HG02885 (cell line): ENCODE measurements around the gene SKAP2.

ENCODE experiments used
- ATAC-seq: cut with Tn5 transposase; IDR thresholded peaks from one replicate; pipeline ENCODE4 v1.9.1; 2021; ENCODE audit warnings: mild to moderate bottlenecking; ENCODE audit not compliant: unreplicated experiment, poor library complexity

SKAP2 gene

GRCh38 chr7:26782501-26782900 lies 81.9 kb downstream of the SKAP2 start:
- no peak for ATAC-seq

DNA sequence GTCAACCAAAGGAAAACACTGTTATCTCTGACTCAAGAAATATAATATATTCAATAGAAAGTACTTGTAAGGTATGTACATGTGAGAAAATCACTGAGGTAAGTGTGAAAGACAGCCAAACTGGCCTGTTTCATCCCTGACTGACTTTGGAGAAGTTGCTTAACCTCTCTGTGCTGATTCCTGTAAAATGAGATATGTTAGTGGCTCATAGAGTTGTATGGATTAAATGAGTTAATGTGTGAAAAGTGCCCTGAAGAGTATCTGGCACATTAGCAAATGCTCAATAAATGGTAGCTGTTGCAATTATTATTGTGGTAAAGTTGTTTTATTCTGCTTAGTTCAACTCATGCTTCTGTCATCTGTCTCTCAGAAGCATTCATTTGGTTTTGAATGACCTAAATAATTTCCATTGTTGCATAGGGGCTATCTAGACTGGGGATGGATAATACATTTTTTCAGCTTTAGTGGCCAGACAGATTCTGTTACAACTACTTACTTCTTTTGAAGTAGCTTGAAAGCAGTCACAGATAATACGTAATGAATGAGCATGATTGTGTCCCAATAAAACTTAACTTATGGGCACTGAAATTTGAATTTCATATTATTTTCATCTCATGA lies 84.3 kb downstream of the SKAP2 start:
- no peak for ATAC-seq

DNA sequence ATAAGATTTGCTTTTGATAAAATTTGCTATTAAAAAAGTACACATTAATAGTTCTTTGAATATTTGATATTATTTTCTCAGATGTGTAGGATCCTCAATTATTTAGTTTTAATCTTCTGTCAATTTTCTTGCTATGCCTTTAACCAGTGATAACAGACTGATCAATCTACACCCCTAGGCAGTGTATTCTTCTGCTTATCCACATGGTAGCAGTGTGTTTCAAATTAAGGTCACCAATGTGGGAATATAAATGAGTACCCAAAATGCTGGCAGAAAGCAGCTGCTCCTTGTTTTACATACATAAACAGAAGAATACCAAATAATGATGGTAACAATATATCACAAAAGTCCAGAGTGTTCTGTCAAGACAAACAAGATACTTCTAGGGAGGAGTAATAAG lies 87.0 kb downstream of the SKAP2 start:
- ATAC-seq, result no peak

DNA sequence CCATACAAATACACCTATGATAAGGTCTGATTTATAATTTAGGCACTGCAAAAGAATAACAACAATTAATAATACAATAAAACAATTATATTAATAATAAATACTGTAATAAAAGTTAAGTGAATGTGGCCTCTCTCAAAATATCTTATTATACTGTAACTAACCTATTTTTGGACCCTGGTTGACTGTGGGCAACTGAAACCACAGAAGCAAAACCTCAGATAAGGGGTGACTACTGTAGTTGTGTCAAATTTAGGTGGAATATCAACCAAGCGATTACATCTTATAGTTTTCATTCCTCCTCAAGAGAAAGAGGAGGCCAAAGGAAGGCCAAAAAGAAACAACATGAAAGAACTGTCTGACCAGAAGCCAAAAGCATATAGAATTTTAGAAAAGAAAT lies 103.9 kb downstream of the SKAP2 start:
- ATAC-seq, result no peak

- no peak for ATAC-seq
These were observed 105.3 kb downstream of the SKAP2 start for GRCh38 chr7:26759108-26759507.

DNA sequence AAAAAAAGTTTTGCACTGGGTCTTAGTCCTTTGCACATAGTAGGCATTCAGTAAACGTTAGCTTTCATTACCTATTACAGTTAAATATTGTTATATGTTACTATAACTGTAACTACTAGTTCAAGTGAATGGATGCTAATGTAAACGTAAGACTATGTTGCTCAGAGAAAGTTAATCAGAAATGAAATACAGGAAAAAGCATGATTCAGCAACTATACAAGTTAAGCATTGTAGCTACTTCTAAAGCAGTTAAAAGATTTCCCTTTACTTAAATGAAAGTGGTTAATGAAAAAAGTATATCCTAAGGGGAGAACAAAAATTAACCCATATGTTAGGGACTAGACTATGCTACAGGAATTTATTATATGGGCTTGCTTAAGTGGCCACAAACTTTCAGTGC lies 121.2 kb downstream of the SKAP2 start:
- ATAC-seq, result no peak

DNA sequence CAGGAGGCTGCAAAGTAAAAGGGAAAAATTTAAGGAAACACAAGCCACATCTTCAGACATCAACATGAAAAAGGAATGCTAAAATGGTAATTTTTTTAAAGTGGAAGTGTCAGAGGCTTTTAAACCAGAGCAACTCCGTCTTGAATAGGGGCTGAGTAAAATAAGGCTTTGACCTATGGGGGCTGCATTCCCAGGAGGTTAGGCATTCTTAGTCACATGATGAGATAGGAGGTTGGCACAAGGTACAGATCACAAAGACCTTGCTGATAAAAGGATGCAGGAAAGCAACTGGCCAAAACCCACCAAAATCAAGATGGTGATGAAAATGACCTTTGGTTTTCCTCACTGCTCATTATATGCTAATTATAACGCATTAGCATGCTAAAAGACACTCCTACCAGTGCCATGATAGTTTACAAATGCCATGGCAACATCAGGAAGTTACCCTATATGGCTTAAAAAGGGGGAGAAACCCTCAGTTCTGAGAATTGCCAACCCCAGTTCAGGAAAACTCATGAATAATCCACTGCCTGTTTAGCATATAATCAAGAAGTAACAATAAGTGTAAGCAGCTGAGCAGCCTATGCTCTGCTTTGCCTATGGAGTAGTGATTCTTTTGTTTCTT lies 128.3 kb downstream of the SKAP2 start:
- no peak for ATAC-seq

DNA sequence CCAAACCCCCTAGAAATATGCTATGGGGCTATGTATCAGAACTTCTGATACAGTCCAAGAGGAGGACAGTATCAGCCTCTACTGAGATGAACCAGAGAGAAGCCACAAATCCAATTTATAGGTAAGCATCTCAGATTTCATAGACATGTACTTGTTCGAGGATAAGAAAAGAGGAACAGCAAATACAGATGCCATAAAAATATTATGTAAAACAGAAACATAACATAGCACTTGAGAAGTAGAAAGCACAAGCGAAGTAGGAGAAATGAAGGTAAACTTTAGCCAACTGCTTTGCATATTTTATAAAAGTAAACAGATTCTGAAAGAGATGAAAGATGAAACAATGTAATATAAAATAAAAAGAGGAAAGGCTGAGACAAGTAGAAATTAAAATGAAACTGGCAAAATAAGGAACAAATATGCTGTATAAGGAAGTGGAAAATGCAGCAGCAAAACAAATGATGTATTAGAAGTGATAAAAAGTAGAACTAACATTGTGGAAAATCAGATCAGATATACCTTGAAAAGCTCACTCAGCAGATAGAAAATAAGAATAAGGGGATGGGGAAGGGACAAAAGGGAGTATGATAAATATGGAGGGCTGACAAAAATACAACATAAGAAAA lies 135.1 kb downstream of the SKAP2 start:
- ATAC-seq, result no peak

- ATAC-seq, result no peak
These were observed 138.3 kb downstream of the SKAP2 start for GRCh38 chr7:26726051-26726450.

DNA sequence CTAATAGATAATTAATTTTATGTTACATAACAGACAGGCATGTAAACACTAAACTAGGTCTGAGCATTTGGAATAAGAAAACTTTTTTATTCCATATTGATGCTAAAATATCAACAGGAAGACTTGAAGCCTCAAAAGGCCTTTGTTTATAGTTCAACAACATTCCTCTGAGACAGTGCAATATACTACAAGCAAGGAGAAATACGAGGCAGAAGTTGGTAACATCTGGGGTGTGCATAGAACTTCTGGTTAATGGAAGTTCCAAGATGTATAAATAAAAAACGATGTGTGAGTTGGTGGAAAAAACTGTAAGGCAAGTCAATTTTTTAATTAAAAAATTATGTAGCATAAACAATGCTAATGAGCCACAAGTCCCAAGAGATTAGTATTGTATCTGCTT lies 139.6 kb downstream of the SKAP2 start:
- ATAC-seq, result no peak

GRCh38 chr7:26723129-26723528 lies 141.3 kb downstream of the SKAP2 start:
- no peak for ATAC-seq

DNA sequence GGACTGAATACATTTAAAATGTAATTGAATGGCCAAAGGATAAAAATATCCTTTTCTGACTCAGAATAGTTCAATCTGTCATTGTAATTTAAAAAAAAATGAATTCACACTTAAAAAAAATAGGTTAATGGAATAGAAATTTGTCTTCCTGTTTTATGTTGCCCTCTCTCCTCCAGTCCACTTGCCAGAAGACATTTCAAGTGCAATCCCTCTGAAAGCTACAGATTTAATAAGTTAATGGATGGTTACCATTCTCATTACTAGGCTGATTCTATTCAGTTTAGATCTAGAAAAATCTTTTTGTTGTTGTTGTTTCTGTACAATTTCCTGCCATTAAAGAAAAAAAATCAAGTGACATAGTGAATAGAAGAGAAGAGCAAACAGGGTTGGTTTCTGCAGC lies 142.9 kb downstream of the SKAP2 start:
- no peak for ATAC-seq

DNA sequence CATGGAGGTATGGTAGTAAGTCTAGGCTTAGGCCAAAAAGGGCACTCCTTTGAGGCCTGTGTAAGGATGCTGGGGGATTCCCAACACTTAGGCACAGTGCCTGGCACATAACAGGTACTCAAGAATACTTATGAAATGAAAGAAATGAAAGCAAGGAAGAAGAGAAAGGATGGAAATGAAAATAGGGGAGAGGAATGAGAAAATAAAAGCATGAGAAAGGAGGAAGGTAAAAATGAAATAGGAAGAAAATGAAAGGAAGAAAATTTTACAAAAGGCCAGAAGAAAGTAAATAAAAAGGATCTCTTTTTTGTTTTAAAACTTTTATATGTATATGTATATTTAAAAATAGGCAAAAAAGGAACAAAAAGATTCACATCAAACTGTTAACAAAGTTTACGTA lies 146.3 kb downstream of the SKAP2 start:
- ATAC-seq, result no peak

DNA sequence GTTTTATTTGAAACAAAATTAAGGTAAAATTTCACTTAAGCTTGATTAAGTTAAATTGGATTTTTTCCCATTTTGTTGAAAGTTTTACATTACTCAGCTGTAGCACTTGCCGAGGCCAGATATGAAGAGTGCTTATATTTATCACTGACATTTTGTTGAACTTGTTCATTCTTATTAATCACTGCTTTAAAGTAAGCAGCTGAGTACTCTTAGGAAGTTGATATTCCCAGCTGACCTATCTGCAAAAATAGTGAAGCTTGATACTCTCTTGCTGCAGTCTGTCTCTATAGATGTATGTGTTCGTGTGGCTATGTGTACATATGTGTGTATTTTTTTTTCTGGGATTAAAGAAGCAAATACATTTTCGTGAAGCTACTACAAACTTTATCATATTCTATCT lies 150.0 kb downstream of the SKAP2 start:
- no peak for ATAC-seq

DNA sequence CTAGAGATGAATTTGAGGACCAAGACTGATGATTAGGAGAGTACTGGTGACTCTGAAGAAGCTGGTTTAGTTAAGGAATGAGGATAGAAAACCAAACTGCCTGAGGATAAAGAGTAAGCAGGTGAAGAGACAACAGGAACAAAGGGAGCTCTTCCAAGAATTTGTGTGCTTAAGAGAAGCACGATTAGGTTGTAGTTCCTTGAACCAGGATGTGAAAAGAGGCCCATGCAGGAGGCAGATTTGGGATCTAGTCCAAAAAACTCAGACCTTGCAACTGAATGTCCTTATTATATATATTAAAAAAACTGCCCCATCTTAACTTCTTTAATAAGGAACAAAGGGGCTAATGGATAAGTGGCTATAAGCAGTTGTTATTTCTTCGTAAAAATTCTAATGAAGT lies 150.4 kb downstream of the SKAP2 start:
- no peak for ATAC-seq

GRCh38 chr7:26709210-26709990 lies 155.0 kb downstream of the SKAP2 start:
- no peak for ATAC-seq

GRCh38 chr7:26705567-26705966 lies 158.8 kb downstream of the SKAP2 start:
- ATAC-seq, result no peak

DNA sequence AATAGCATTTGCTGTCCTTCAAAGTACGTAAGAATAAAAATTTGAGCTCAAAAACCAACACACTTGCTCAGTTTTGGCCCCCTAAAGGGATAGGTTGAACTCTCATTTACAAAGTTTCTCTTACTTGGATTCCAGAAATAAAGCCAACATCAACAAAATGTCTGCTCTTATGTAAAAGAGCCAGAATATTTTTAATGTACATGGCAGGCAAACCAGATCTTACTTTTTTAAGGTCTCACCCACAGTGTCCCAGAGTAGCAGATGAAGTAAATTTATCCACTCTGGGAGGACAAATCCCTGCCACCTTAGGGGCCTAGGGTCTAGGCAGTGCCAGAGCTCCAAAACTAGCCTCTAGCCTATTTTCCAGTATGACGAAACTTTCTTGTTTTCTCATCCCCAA lies 159.6 kb downstream of the SKAP2 start:
- no peak for ATAC-seq

- ATAC-seq, result no peak
These were observed 160.4 kb downstream of the SKAP2 start for GRCh38 chr7:26704036-26704435.

DNA sequence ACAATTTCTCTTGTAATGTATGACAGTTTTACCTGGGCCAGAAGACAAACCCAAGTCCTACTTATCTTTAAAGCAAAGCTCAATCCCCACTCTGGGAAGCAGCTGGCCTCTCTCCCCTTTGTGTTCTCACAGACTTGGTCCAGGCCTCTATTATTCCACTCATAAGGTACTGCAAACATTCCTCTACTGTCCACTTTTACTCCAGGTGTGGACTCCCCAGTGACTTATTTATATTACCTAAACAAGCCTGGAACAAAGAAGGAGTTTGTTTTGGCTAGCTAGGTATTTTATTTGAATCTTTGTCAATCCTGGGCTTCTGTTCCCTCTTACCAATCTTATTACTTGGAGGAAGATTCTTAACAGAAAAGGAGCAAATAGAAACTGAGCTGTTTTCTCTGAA lies 163.5 kb downstream of the SKAP2 start:
- no peak for ATAC-seq

GRCh38 chr7:26700386-26700785 lies 164.0 kb downstream of the SKAP2 start:
- ATAC-seq, result no peak
